ENCODE results near the gene ZC3H18. TPM values are rescaled to one million over a fixed set of nuclear protein-coding genes. Genes with fewer than 3 reads are reported as not detected.
A peak's percentile ranks its signal among the peaks of the same experiment; 100 is the strongest.

Gene ZC3H18
- total RNA-seq, 1 experiment from 2014 or later = 61.8 TPM

DNA sequence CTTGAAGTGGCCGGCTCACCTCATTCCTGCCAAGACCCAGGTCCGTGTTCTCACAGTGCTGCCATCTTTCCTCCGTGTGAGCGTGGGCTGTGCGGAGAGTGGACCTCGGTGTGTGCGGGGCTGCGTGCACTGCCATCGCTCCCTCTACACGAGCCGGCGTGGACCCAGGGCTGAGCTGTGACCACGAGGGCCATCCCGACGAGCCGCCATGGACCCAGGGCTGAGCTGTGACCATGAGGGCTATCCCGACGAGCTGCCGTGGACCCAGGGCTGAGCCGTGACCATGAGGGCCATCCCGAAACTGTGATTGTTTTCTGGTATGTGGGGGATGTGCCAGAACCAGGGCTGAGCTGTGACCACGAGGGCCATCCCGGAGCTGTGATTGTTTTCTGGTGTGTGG lies 101.6 kb downstream of the ZC3H18 start (continued):
- TF ChIP-seq, protein P1, sequence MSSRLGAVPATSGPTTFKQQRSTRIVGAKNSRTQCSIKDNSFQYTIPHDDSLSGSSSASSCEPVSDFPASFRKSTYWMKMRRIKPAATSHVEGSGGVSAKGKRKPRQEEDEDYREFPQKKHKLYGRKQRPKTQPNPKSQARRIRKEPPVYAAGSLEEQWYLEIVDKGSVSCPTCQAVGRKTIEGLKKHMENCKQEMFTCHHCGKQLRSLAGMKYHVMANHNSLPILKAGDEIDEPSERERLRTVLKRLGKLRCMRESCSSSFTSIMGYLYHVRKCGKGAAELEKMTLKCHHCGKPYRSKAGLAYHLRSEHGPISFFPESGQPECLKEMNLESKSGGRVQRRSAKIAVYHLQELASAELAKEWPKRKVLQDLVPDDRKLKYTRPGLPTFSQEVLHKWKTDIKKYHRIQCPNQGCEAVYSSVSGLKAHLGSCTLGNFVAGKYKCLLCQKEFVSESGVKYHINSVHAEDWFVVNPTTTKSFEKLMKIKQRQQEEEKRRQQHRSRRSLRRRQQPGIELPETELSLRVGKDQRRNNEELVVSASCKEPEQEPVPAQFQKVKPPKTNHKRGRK (CRISPR knock-in tag; IDR thresholded peaks at IDR 0.05; ENCODE audit: borderline replicate concordance) = no peak
- TF ChIP-seq, protein P2, sequence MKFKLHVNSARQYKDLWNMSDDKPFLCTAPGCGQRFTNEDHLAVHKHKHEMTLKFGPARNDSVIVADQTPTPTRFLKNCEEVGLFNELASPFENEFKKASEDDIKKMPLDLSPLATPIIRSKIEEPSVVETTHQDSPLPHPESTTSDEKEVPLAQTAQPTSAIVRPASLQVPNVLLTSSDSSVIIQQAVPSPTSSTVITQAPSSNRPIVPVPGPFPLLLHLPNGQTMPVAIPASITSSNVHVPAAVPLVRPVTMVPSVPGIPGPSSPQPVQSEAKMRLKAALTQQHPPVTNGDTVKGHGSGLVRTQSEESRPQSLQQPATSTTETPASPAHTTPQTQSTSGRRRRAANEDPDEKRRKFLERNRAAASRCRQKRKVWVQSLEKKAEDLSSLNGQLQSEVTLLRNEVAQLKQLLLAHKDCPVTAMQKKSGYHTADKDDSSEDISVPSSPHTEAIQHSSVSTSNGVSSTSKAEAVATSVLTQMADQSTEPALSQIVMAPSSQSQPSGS (CRISPR knock-in tag; IDR thresholded peaks at IDR 0.05; ENCODE audit: borderline replicate concordance, low read depth) = no peak
- TF ChIP-seq GRHL2 (CRISPR knock-in tag; IDR thresholded peaks at IDR 0.05; ENCODE audit: insufficient replicate concordance, severe bottlenecking) (no peak), ERG (CRISPR knock-in tag; IDR thresholded peaks at IDR 0.05) (no peak), SOX15 (CRISPR knock-in tag; IDR thresholded peaks at IDR 0.05) (no peak), ESRRA (CRISPR knock-in tag; IDR thresholded peaks at IDR 0.05; ENCODE audit: borderline replicate concordance) (no peak), USF1 (CRISPR knock-in tag; IDR thresholded peaks at IDR 0.05) (no peak), SP1 (CRISPR knock-in tag; conservative IDR thresholded peaks at IDR 0.05) (no peak), IRF2 (CRISPR knock-in tag; IDR thresholded peaks at IDR 0.05; ENCODE audit: borderline replicate concordance, low read depth) (no peak), RORB (CRISPR knock-in tag; IDR thresholded peaks at IDR 0.05) (no peak)

GRCh38 chr16:88672776-88673175 lies 102.6 kb downstream of the ZC3H18 start:
- H3K36me3 Mint-ChIP-seq = peaks cover 7% of the 10 kb centered on the region
- peak overlapping the region; percentile 49; the same call in 1 of the 2 replicates for H3K27ac Mint-ChIP-seq
- ATAC-seq = peak; percentile 98
- H3K4me1 Mint-ChIP-seq = no peaks in the 10 kb centered on the region; the same call in 1 of the 2 replicates
- peak; percentile 80 for DNase-seq (ENCODE audit: low spot score)
- peaks cover 7% of the 10 kb centered on the region for H3K9me3 Mint-ChIP-seq
- H3K4me3 Mint-ChIP-seq = no peak overlapping the region
- POLR2A ChIA-PET = no interaction called here
- CTCF ChIA-PET = interaction anchor here (0.8 to 8.4 kb wide), 38 partner anchors 9 to 498 kb away, joined by 3 to 111 read pairs (median 5); partner anchors contain the start of genes CDH15, CTU2, CYBA and IL17C
- H3K27me3 Mint-ChIP-seq (ENCODE audit: low read depth) = no peaks in the 10 kb centered on the region
- TF ChIP-seq ERG (CRISPR knock-in tag; IDR thresholded peaks at IDR 0.05) (no peak), TEAD1 (CRISPR knock-in tag; IDR thresholded peaks at IDR 0.05) (no peak), RELA (CRISPR knock-in tag; IDR thresholded peaks at IDR 0.05; ENCODE audit: borderline replicate concordance) (no peak), E2F1 (CRISPR knock-in tag; IDR thresholded peaks at IDR 0.05) (no peak), ZNF121 (CRISPR knock-in tag; IDR thresholded peaks at IDR 0.05) (no peak), ZBTB21 (CRISPR knock-in tag; IDR thresholded peaks at IDR 0.05; ENCODE audit: borderline replicate concordance) (no peak), JUN (CRISPR knock-in tag; IDR thresholded peaks at IDR 0.05) (no peak), CREB1 (CRISPR knock-in tag; IDR thresholded peaks at IDR 0.05) (no peak), IRF2 (CRISPR knock-in tag; IDR thresholded peaks at IDR 0.05; ENCODE audit: borderline replicate concordance, low read depth) (no peak), TP53 (CRISPR knock-in tag; IDR thresholded peaks at IDR 0.05) (no peak), PRRX2 (CRISPR knock-in tag; IDR thresholded peaks at IDR 0.05) (no peak), USF1 (CRISPR knock-in tag; IDR thresholded peaks at IDR 0.05) (no peak), SMAD3 (CRISPR knock-in tag; IDR thresholded peaks at IDR 0.05; ENCODE audit: borderline replicate concordance) (no peak), FOXK1 (CRISPR knock-in tag; IDR thresholded peaks at IDR 0.05) (no peak), TCF7 (CRISPR knock-in tag; IDR thresholded peaks at IDR 0.05; ENCODE audit: low read depth) (no peak)
- TF ChIP-seq, protein P3, sequence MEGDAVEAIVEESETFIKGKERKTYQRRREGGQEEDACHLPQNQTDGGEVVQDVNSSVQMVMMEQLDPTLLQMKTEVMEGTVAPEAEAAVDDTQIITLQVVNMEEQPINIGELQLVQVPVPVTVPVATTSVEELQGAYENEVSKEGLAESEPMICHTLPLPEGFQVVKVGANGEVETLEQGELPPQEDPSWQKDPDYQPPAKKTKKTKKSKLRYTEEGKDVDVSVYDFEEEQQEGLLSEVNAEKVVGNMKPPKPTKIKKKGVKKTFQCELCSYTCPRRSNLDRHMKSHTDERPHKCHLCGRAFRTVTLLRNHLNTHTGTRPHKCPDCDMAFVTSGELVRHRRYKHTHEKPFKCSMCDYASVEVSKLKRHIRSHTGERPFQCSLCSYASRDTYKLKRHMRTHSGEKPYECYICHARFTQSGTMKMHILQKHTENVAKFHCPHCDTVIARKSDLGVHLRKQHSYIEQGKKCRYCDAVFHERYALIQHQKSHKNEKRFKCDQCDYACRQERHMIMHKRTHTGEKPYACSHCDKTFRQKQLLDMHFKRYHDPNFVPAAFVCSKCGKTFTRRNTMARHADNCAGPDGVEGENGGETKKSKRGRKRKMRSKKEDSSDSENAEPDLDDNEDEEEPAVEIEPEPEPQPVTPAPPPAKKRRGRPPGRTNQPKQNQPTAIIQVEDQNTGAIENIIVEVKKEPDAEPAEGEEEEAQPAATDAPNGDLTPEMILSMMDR (IDR thresholded peaks at IDR 0.05) = no peak
- TF ChIP-seq, protein P2 (CRISPR knock-in tag; IDR thresholded peaks at IDR 0.05; ENCODE audit: borderline replicate concordance, low read depth) = no peak
- TF ChIP-seq, protein P4, sequence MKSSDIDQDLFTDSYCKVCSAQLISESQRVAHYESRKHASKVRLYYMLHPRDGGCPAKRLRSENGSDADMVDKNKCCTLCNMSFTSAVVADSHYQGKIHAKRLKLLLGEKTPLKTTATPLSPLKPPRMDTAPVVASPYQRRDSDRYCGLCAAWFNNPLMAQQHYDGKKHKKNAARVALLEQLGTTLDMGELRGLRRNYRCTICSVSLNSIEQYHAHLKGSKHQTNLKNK (CRISPR knock-in tag; IDR thresholded peaks at IDR 0.05) = no peak

Measured in WTC11 (cell line).